Body of pancreas (tissue), 4 donors: ENCODE measurements around the gene TMEM220. TPM values are rescaled to one million over a fixed set of nuclear protein-coding genes. Genes with fewer than 3 reads are reported as not detected.

Experiments used
- ATAC-seq: fragments of 150-250 bp; one replicate; pipeline ENCODE4 v1.9.1; 2016
- DNase-seq, 4 donors: peaks; one replicate each; pipeline ENCODE4 v3.0.0-alpha.2; 2019
- H3K27ac ChIP-seq, 4 donors: fragments of 200-600 bp; sonication (generic); 1 replicate in 3 of 4; 2 replicates in 1 of 4; pipeline versions ENCODE4 v1.5.1 to v1.6.1; 2016 to 2019; ENCODE audit warnings: mild to moderate bottlenecking in 1 of 4, mixed read lengths in 1 of 4, moderate library complexity in 1 of 4
- H3K27me3 ChIP-seq, 2 donors: fragments of 200-600 bp; sonication (generic); one replicate each; pipeline ENCODE4 v1.6.0; 2016; ENCODE audit warnings: mild to moderate bottlenecking in 1 of 2
- H3K36me3 ChIP-seq, 2 donors: fragments of 200-600 bp; sonication (generic); replicated peaks in 1 of 2; 2 replicates each; pipeline ENCODE4 v1.5.1; 2016; ENCODE audit warnings: low read depth in 2 of 2; ENCODE audit not compliant: insufficient read depth in 1 of 2
- H3K4me1 ChIP-seq: fragments of 200-600 bp; sonication (generic); one replicate; pipeline ENCODE4 v1.6.0; 2016
- H3K4me3 ChIP-seq, 2 donors: fragments of 200-600 bp; sonication (generic); 1 replicate in 1 of 2; 2 replicates in 1 of 2; pipeline ENCODE4 v1.5.1; 2016 to 2019
- H3K9me3 ChIP-seq, 3 donors: fragments of 200-600 bp; sonication (generic); 1 replicate in 2 of 3; 2 replicates in 1 of 3; pipeline ENCODE4 v1.5.1; 2016
- POLR2A ChIP-seq, 3 donors: fragments of 450-650 bp; IDR thresholded peaks; one replicate each; pipeline ENCODE4 v1.6.1; 2016; ENCODE audit warnings: antibody characterized with exemption in 3 of 3, mild to moderate bottlenecking in 2 of 3
- WGBS, 2 donors: methylation state at CpG; one replicate each; pipeline ENCODE4 v1.1.5; 2017; 5-methylcytosine and 5-hydroxymethylcytosine counted together
- intact Hi-C: fragments of 100-400 bp; cut with DNase I; formaldehyde crosslinking; loops from one replicate; pipeline ENCODE4 v1.15.1; 2023
- total RNA-seq, 2 donors: library from RNA; depleted of rRNA; stranded (reverse); fragments of >200 nt; gene quantifications; one replicate each; pipeline ENCODE4 v1.1.0, GENCODE V29; 2016
- TF ChIP-seq, protein P1 (sequence below), 7 experiments: fragments of 450-650 bp in 4 of 7; fragments of 200-600 bp in 3 of 7; sonication (generic) in 3 of 7; IDR thresholded peaks; one replicate each; pipeline ENCODE4 v1.5.1; 2016 to 2019; ENCODE audit warnings: antibody characterized with exemption in 7 of 7

The TMEM220 gene
- total RNA-seq, 2 donors from 2014 or later: 4.4 to 11.5 TPM

GRCh38 chr17:10666906-10667305 is 62.9 kb downstream of the TMEM220 start:
- Histone ChIP-seq H3K27me3 (no peaks in the 10 kb centered on the region), H3K4me3 (no peak overlapping the region), H3K9me3 (no peaks in the 10 kb centered on the region), H3K27ac (no peak overlapping the region), H3K4me1 (no peaks in the 10 kb centered on the region), H3K36me3 (no peaks in the 10 kb centered on the region)
- TF ChIP-seq POLR2A (IDR thresholded peaks at IDR 0.05): no peak
- TF ChIP-seq, protein P1, sequence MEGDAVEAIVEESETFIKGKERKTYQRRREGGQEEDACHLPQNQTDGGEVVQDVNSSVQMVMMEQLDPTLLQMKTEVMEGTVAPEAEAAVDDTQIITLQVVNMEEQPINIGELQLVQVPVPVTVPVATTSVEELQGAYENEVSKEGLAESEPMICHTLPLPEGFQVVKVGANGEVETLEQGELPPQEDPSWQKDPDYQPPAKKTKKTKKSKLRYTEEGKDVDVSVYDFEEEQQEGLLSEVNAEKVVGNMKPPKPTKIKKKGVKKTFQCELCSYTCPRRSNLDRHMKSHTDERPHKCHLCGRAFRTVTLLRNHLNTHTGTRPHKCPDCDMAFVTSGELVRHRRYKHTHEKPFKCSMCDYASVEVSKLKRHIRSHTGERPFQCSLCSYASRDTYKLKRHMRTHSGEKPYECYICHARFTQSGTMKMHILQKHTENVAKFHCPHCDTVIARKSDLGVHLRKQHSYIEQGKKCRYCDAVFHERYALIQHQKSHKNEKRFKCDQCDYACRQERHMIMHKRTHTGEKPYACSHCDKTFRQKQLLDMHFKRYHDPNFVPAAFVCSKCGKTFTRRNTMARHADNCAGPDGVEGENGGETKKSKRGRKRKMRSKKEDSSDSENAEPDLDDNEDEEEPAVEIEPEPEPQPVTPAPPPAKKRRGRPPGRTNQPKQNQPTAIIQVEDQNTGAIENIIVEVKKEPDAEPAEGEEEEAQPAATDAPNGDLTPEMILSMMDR (IDR thresholded peaks at IDR 0.05): no peak
- WGBS, 2 donors: 74 to 83% methylated on average over 5 of the region's 5 CpGs
- DNase-seq (no peak), ATAC-seq (no peak)
- intact Hi-C loops: no loop called here

GRCh38 chr17:10664571-10664970 is 65.3 kb downstream of the TMEM220 start:
- 91 to 93% methylated on average over 9 of the region's 9 CpGs for WGBS, 2 donors
- no peak overlapping the region for H3K4me3 ChIP-seq
- TF ChIP-seq POLR2A (IDR thresholded peaks at IDR 0.05): no peak
- TF ChIP-seq, protein P1 (IDR thresholded peaks at IDR 0.05): no peak

More at GRCh38 chr17:10664571-10664970, 65.3 kb downstream of the TMEM220 start:
- Histone ChIP-seq H3K9me3 (no peaks in the 10 kb centered on the region), H3K36me3 (no peaks in the 10 kb centered on the region), H3K27me3 (no peaks in the 10 kb centered on the region), H3K4me1 (no peaks in the 10 kb centered on the region), H3K27ac (no peak overlapping the region)
- ATAC-seq (no peak), DNase-seq (no peak)
- intact Hi-C loops: no loop called here

Other genes with a start within 250 kb of the TMEM220 start
- not detected for gene MYH1, start 211.5 kb downstream of the TMEM220 start, total RNA-seq
- not detected for gene MYH2, start 180.4 kb downstream of the TMEM220 start, total RNA-seq
- gene MYH3, start 72.7 kb downstream of the TMEM220 start, total RNA-seq: 1 to 10 TPM; 1.6 to 4.0 TPM
- 10 to 100 TPM; 20.5 to 46.5 TPM for gene SCO1, start 32.5 kb downstream of the TMEM220 start, total RNA-seq
- gene ADPRM, start 32.4 kb downstream of the TMEM220 start, total RNA-seq: 1 to 10 TPM; 2.3 to 6.2 TPM
- gene TMEM238L, start 74.1 kb upstream of the TMEM220 start, total RNA-seq: not detected
- under 1 TPM in 1 of 2 donors, not detected in 1; 0.78 TPM for gene PIRT, start 108.1 kb upstream of the TMEM220 start, total RNA-seq